H1 (cell line): ENCODE measurements around the gene MLPH. TPM values are rescaled to one million over a fixed set of nuclear protein-coding genes. Genes with fewer than 3 reads are reported as not detected.

Experiments used
- microRNA-seq, 2 experiments: library from miRNA; unstranded; fragments of <30 nt; microRNA quantifications; one replicate each; pipeline versions ENCODE4 to v1.2.0, GENCODE V29; 2016 to 2020; ENCODE audit warnings: borderline microRNAs expressed in 2 of 2, borderline number of aligned reads in 2 of 2, borderline replicate concordance in 1 of 2
- polyA plus RNA-seq, 7 experiments: library from polyadenylated mRNA; depleted of rRNA in 3 of 7; stranded (reverse) in 5 of 7; unstranded in 2 of 7; fragments of >200 nt in 5 of 7; fragments of 200-250 nt in 2 of 7; gene quantifications; 1 replicate in 5 of 7; 2 replicates in 1 of 7; 4 replicates in 1 of 7; pipeline versions ENCODE4 v1.2.1 to v1.2.3, GENCODE V29; 2011 to 2013; ENCODE audit warnings: missing spikeins in 2 of 7, mixed read lengths in 2 of 7
- small RNA-seq: library from polyadenylated mRNA; stranded (forward); fragments of <200 nt; extraction: miRNeasy Mini kit (QIAGEN cat#:217004); gene quantifications from one replicate; pipeline ENCODE3, GENCODE V24; 2013; ENCODE audit not compliant: insufficient read depth
- total RNA-seq: library from RNA; stranded (reverse); fragmentation: NEBNext Ultra II Directional; extraction: Animal tissue kit (Norgen Biotek cat#: 25700); gene quantifications from 2 replicates; pipeline ENCODE4 v1.2.1, GENCODE V29; 2021

MLPH gene
- total and polyA plus RNA-seq, 2 of the 8 experiments (the other 6 are each of a cell fraction or from before 2014, with no cell fraction given), result 12.7 to 17.0 TPM

Small RNAs within 50 kb of the gene (microRNA-seq; reads per million reads assigned to microRNA genes)
- 0 reads per million in 2 experiments for gene MIR6811

Small RNAs within 50 kb of the gene (small RNA-seq; reads per million reads assigned to genes)
- 0.51 reads per million for gene MIR6811
- not detected for gene RNU6-1140P

Other genes with a start within 250 kb of the MLPH start
- gene COL6A3, start 73.1 kb upstream of the MLPH start, total RNA-seq, result 3.4 and 3.5 TPM in 2 replicates
- 1.2 and 1.9 TPM in 2 replicates for gene COL6A3, start 73.1 kb upstream of the MLPH start, polyA plus RNA-seq (2011; rRNA removed)
- gene PRLH, start 79.3 kb downstream of the MLPH start, total RNA-seq, result not detected in 2 replicates
- not detected in 2 replicates for gene PRLH, start 79.3 kb downstream of the MLPH start, polyA plus RNA-seq (2011; rRNA removed)
- gene RAB17, start 103.5 kb downstream of the MLPH start, total RNA-seq, result 83.4 and 83.8 TPM in 2 replicates
- gene RAB17, start 103.5 kb downstream of the MLPH start, polyA plus RNA-seq (2011; rRNA removed), result 42.6 and 61.3 TPM in 2 replicates
- gene LRRFIP1, start 140.3 kb downstream of the MLPH start, total RNA-seq, result 68.6 and 75.8 TPM in 2 replicates
- 12.1 and 13.8 TPM in 2 replicates for gene LRRFIP1, start 140.3 kb downstream of the MLPH start, polyA plus RNA-seq (2011; rRNA removed)